Stimulated activated CD8-positive, alpha-beta memory T cell treated with anti-CD3 and anti-CD28 coated beads, Interleukin-15, amount 100 ng/mL, for 1 hour (primary cell): ENCODE measurements around the gene QPCTL.
"Not testable (repeated sequence)": the region's sequence is repeated elsewhere in the genome, so short reads cannot be mapped to it uniquely, and the experiment has no call there.

ENCODE experiments used
- DNase-seq: peaks from one replicate; pipeline ENCODE4 v3.0.0-alpha.2; 2020; ENCODE audit warnings: low read depth

Gene QPCTL

DNA sequence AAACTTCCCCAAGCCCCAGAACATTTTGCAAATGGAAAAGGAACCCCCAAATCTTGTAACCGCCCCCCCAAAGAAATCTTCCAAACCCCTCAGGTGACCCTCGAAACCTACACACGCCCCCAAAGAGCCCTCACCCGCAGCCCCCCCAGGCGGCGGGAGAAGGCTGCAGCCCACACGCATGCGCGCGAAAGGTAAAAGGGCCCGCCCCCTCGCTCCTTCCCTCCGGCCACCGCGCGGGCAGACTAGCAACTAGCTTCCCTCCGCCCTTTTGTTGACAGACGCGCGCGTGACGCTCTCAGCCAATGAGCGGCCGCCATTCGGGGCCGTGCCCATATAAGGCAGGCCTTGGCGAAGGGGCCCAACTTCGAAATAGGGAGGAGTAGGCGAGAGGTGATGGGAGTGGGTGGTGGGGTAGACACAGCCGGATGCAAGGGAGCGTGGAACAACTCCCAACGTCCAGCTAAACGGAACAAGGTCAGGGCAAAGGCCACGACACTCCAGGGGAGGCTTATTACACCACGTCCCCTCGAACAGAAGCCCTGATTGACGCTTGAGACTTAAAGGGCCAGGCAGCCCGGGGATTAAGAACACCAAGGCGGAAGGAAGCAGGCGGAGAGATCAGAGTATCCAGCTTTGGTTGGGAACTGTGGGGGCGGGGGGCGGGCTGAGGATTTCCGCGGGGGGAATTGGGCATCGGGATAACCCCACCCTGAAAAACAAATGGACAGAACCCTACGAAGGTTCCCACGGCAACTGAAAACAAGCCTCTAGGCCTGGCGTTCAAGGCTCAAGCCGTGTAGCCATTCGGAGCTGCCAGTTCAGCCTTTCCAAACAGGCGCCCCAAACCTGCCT, 24.9 kb downstream of the QPCTL start:
- DNase-seq: peak; percentile 91

DNA sequence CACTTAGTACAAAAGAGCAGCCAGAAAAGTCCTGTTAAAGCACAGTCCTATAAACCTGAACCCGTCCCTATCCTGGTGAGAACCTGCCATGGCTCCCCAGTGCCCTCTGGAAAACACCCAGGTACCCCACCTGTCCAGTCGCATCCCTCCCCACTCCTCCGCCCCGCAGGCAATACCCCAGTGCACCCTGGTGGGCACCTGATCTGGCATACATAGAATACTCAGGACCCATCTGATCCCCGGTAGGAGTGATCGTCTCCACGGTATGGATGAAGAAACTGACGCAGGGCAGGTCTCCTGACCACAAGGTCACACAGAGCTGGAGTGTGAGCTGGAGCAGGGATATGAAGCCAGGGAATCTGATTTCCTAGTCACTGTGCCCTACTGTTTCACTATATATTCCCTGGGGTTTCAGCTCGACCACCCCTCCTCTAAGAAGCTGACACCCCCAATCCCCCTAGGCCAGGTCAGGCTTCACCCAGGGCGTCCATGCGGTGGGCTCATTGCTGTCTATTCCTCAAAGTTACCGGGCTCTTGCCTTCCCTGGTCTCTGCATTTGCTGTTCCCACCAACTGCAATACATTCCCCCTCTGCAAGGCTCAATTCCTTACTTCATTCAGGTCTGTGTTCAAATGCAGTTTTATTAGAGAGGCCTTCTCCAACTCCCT, 25.7 kb downstream of the QPCTL start:
- DNase-seq: no peak

DNA sequence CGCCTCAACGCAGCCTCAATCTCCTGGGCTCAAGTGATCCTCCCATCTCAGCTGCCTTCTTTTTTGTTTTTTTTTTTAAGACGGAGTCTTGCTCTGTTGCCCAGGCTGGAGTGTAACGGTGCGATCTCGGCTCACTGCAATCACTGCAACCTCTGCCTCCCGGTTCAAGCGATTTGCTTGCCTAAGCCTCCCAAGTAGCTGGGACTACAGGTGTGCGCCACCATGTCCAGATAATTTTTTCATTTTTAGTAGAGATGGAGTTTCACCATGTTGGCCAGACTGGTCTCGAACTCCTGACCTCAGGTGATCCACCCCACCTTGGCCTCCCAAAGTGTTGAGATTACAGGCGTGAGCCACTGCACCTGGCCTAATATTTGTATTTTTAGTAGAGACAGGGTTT, 27.6 kb downstream of the QPCTL start:
- not testable (repeated sequence) for DNase-seq

DNA sequence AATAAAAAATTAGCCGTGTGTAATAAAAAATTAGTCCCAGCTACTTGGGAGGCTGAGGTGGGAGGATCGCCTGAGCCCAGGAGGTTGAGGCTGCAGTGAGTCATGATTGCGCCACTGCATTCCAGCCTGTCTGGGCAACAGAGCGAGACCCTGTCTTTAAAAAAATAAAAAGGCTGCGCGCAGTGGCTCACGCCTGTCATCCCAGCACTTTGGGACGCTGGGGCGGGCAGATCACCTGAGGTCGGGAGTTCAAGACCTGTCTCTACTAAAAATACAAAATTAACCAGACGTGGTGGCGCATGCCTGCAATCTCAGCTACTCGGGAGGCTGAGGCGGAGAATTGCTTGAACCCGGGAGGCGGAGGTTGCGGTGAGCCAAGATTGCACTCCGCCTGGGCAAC, 36.2 kb downstream of the QPCTL start:
- DNase-seq: not testable (repeated sequence)

DNA sequence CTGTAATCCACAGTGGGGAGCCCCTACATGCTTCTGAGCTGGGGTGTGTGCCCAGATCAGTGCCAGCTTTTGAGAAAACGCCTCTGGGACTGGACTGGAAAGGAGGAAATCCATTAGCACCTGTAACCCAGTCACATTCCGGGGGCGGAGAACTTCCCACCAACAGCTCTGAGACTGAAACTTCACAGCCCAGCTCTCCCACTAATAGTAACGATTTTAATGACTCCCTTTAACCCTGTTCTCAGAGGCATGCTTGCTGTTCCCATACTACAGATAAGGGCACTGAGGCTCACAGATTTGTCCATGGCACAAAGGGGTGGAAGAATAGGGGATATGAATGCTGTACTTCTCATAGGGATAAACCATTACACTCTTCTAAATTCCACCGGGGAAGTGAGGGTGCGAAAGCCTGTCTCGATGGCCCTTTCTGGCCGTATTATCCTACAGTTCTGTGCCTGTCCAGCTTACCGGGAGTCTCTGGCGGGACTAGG, 37.4 kb downstream of the QPCTL start:
- DNase-seq: no peak

DNA sequence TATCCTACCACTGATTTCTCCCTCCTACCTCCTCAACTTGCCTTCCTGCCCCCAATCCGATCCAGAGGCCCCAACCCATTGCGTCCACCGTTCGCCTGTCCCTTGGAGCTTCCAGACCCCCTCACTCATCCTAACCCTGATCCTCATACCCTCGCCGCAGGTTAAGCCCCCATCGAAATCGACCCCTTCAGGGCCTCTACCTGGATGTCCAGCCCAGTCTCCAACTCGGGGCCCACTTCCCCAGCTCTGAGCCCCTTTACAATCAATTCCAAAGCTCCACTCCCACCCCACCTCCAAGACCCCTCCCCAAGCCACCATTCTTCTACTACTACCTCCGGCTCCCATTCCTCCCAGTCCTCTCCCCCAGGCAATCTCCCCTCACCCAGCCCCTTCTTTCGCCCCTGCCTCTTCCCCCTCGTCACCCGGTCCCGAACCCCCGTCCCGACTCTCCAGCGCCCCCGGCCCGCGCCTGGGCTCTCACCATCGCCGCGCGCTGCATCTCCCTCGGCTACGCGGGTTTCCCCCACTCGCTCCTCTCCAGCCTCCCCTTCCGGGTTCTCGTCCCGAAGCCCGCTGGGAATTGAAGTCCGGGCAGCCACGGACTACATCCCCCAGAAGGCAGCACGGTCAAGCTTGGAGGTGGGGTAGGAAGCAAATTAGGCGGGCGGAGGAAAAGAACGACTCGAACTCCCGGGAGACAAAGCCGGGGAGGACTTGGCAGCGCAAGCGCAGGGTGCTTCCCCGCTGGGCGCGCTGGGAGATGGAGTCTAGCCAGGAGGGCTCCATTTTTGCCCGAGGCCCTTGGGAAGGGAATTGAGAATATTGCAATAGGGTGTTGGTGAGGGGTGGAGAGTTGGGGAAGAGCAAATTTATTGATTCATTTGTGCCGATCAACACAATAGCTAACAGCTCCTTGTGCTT, 38.2 kb downstream of the QPCTL start, which contains the start of gene FBXO46:
FBXO46 (minus strand) TSS at position 529 of the 921 bp plus-strand sequence. CDS start 17,401 bp downstream, outside the sequence.
- DNase-seq: peak; percentile 90

DNA sequence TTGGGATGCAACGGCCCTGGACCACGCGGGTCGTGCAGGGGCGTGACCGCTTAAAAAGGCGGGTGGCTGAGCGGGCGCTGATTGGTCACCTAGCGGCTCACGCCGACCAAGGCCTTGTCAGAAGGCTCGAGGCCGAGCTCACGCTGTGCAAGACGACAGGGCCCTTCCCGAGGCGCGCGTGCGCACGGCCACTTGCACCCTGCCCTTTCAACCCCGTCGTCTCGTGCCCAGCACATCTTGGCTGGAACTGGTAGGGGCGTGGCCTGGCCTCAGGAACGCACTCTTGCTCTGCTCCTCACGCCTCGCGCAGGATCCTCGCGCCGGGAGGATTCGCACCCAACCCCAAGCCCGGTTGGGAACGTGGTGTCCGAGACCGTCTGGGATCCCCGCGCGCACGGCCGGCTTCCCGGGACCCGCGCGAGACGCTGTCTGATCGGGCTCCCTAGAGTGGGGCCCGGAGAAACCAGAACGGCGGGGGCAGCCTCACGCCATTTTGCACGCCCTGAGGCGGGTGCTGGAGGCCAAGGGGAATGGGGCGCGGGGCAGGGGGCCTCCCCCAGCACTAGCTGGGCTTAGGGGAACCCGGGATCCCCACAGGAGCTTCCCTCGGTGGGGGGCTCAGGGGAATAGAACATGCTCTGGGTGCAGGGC, 40.8 kb downstream of the QPCTL start, which contains the start of gene MEIOSIN:
MEIOSIN (plus strand) TSS at position 280 of the 651 bp plus-strand sequence. CDS start 1,938 bp downstream, outside the sequence.
- DNase-seq: no peak

DNA sequence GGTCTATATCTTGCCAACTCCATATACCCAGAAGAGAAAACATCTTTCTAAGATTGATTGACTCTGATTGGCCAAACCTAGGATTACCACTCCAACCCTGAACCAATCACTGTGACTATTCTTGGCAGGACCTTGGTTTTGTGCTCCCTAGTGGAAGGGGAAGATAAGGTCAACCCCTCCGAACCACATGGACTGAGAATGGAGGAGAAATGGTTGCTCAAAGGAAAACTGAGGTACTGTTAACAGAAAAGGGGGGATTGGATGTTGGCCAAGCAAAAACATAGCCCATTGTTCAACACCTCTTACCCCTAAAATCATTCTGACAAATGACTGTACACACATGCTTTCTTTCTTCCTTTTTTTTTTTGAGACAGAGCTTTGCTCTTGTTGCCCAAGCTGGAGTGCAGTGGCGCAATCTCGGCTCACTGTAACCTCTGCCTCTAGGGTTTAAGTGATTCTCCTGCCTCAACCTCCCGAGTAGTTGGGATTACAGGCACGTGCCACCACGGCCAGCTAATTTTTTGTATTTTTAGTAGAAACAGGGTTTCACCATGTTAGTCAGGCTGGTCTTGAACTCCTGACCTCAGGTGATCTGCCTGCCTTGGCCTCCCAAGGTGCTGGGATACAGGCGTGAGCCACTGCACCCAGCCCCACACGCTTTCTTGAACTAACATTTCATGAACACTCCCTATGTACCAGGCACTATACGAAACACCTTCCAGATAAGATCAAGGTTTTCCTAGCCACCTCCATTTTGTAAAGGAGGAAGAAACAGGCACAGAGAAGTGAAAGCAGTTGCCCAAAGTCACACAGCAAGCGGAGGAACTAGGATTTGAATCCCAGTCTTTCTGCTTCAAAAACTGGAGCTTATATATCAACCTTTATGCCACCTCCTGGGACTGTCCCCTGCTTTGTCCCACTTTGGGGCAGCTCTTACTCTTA, 47.3 kb downstream of the QPCTL start:
- no peak for DNase-seq

DNA sequence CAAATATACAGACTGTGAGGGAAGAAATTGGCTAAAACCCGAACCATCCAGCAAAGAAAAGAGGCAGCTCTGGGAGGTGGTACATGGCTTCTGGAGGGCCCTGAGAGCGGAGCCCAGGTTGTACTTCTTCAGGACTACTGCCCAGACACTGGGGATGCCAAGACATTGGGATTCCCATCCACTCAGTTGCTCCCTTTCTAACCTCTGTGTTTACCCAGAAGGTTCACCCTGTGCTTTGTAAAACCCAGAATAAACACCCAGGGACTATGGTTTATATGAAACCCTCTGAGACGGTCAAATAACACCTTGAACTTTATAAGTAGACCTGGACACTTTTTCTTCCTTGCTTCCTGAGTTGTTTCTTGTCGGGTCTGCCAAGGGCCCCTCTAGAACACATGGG, 50.5 kb downstream of the QPCTL start:
- no peak for DNase-seq

DNA sequence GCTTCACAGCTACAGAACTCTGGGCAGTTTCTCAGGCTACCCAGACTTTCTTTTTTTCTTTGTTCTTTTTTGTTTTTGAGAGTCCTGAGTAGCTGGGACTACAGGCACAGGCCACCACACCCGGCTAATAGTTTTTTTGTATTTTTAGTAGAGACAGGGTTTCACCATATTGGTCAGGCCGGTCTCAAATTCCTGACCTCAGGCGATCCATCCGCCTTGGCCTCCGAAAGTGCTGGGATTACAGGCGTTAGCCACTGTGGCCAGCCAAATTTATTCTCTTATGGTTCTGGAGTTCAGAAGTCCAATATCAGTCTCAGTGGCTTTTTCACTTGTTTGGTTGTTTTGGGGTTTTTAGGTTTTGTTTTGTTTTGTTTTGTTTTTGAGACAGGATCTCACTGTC, 53.1 kb downstream of the QPCTL start:
- DNase-seq: no peak

DNA sequence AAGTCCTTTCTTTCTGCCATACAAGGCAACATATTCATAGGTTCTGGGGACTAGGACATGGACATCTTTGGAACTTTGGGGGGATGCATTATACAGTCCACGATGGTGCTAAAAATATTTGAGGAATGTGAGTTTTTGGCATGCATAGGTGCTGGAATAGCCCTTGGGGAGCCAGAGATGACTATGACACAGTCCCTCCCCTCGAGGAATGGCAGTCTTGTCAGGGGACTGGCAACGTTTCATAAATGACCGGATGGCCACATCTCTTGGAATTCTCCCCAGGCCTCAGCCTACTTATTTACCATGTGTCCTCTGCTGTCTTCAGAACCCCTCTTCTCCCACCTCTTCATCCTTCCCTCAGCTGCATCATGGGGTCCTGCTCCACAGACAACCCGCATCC, 54.4 kb downstream of the QPCTL start:
- no peak for DNase-seq

DNA sequence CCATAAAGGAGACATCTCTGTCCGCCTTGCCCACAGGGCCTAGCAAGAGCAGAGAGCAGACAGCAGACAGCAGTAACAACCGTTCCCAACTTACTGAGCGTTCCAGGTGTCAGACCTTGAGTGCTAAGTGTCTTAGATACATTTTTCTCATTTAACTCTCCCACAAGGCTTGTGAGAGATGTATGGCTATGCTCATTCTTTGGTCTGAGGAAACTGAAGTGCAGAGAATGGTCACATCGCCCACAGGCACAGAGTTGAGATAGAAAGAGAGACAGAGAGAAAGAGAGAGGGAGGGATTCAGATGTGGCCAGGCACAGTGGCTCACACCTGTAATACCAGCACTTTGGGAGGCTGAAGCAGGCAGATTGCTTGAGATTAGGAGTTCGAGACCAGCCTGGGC, 55.0 kb downstream of the QPCTL start:
- no peak for DNase-seq

DNA sequence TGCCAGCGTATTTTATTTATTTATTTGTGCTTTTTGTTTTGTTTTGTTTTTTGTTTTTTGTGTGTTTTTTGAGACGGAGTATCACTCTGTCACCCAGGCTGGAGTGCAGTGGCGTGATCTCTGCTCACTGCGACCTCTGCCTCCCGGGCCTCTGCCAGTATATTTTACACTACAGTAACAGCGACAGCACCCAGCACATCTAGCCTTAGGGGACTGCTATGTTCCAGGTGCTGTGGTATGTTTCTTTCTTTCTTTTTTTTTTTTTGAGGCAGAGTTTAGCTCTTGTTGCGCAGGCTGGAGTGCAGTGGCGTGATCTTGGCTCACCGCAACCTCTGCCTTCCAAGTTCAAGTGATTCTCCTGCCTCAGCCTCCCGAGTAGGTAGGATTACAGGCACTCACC, 59.0 kb downstream of the QPCTL start:
- DNase-seq: not testable (repeated sequence)

DNA sequence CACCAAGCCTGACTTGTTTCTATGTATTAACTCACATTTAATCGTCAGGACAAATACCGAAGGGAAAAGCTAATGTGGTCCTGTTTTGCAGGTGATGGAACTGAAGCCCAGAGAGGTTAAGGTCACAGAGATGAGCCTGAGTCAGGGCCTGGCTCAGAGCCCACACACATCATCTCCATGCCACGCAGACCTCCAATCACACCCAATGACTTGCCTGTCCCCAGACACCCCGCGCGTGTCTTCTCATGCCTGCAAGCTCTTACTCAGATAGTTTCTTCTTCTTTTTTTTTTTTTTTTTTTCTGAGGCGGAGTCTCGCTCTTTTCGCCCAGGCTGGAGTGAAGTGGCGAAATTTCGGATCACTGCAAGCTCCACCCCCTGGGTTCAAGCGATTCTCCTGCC, 60.2 kb downstream of the QPCTL start:
- no peak for DNase-seq

DNA sequence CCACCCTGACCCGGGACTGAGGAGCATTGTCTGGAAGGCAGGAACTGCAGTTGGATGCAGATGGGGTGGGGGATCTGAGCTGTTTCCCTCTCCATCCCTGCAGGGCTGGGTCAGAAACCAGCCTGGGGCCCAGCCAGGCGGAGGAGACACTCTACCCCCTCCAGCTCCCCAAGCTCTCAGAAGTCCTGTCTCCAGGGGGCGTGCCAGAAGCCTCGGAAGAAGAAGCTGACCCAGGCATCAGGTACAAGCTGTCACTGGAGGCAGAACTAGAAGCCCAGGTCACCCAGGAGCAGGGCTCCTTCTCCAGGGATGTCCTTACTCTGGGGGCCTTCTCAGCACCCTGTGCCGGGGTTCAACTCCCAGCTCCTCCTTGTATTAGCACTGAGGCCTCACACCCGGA, 61.1 kb downstream of the QPCTL start:
- DNase-seq: no peak
